AG04449 (cell line): ENCODE results near the gene PCBP1.

Experiments
- CTCF ChIA-PET: fragments of 350-600 bp; formaldehyde crosslinking; extraction: SDS; loops from one replicate; lab custom pipeline; 2021; ENCODE audit warnings: antibody characterized with exemption; lab: Yijun Ruan, JAX
- POLR2A ChIA-PET: fragments of 400-600, 350-600 bp; formaldehyde crosslinking; extraction: SDS; loops from one replicate; lab custom pipeline; 2020; ENCODE audit warnings: antibody characterized with exemption, inconsistent platforms; lab: Yijun Ruan, JAX
- DNase-seq: peaks from one replicate; pipeline ENCODE4 v3.0.0-alpha.2; 2010; ENCODE audit warnings: low read depth, low spot score
- H3K4me3 ChIP-seq: 2 replicates; pipeline ENCODE4 v1.5.1; 2011; ENCODE audit warnings: low read depth, mild to moderate bottlenecking, control low read depth, low read length
- TF ChIP-seq, protein P1 (sequence below): IDR thresholded peaks from one replicate; pipeline ENCODE4 v1.5.1; 2011; ENCODE audit warnings: mild to moderate bottlenecking, moderate library complexity, low read length, control low read depth, inconsistent platforms; ENCODE audit not compliant: insufficient read depth; ENCODE audit errors: missing control alignments

Gene PCBP1

DNA sequence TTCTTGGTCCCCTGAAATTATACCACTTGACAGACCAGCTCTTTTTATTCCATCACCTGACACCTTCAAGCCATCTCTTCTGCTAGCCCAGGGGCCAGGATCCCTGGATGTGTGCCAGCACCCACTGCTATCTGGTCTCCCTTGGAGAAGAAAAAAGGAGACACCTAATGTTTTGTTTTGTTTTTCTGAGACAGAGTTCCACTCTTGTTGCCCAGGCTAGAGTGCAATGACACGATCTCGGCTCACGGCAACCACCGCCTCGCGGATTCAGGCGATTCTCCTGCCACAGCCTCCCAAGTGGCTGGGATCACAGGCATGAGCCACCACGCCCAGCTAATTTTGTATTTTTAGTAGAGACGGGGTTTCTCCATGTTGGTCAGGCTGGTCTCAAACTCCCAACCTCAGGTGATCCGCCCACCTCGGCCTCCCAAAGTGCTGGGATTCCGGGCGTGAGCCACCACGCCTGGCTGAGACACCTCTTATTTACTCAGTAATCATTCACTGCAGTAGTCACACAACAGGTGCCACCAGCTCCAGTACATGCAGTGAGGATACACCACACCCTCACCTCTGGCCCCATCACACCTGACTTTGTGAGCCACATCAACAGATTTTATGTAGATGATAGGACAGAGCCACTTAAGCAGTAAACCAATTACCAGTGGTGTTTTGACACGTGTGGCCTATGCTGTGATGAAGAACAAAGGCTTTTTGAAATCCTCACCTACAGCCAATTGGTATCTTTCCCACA lies 42.8 kb upstream of the PCBP1 start:
- POLR2A ChIA-PET = no interaction called here
- DNase-seq = no peak
- TF ChIP-seq, protein P1, sequence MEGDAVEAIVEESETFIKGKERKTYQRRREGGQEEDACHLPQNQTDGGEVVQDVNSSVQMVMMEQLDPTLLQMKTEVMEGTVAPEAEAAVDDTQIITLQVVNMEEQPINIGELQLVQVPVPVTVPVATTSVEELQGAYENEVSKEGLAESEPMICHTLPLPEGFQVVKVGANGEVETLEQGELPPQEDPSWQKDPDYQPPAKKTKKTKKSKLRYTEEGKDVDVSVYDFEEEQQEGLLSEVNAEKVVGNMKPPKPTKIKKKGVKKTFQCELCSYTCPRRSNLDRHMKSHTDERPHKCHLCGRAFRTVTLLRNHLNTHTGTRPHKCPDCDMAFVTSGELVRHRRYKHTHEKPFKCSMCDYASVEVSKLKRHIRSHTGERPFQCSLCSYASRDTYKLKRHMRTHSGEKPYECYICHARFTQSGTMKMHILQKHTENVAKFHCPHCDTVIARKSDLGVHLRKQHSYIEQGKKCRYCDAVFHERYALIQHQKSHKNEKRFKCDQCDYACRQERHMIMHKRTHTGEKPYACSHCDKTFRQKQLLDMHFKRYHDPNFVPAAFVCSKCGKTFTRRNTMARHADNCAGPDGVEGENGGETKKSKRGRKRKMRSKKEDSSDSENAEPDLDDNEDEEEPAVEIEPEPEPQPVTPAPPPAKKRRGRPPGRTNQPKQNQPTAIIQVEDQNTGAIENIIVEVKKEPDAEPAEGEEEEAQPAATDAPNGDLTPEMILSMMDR = no peak
- CTCF ChIA-PET = interaction anchor here (1.0 to 1.9 kb wide), 3 partner anchors 10 to 131 kb away, joined by 3 to 7 read pairs (median 3); no protein-coding TSS in a partner anchor
- H3K4me3 ChIP-seq = no peak overlapping the region

DNA sequence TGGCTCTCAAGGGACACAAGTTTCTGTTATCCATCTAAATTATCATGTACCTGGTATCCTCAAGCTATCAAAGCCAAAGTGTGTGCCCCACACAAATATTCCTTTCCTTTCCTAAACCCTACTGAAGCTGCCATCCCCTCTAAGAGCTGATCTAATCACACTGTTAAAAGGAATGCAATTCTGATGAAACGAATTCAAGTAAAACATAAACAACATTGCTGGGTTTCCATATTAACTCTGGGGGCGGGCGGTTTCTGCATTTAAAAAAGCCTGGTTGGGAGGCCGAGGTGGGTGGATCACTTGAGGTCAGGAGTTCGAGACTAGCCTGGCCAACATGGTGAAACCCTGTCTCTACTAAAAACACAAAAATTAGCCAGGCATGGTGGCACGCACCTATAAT lies 41.9 kb upstream of the PCBP1 start:
- CTCF ChIA-PET = interaction anchor here (1.0 kb wide), 1 partner anchor 132 kb away, joined by 3 read pairs; no protein-coding TSS in a partner anchor
- H3K4me3 ChIP-seq = no peak overlapping the region
- POLR2A ChIA-PET = no interaction called here
- TF ChIP-seq, protein P1 = no peak
- DNase-seq = no peak

DNA sequence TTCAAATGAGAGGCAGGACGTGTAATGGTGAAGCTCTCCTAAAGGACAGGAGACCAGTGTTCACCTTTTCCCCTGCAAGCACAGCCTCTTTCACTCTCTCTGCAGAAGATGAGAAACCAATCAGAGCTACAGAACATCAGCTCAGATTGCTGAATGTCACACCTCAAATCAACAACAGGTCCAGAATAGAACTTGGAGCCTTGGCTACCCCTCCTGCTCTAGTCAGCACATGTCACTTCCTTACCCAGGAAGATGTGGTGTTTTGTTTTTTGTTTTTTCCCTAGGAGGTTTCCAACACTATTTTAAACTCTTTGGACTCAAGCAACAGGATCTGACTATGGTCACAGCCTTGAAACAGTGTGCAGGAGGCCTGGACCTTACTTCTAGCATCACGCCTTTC lies 41.3 kb upstream of the PCBP1 start:
- POLR2A ChIA-PET = no interaction called here
- CTCF ChIA-PET = interaction anchor here (1.0 kb wide), 1 partner anchor 132 kb away, joined by 3 read pairs; no protein-coding TSS in a partner anchor
- H3K4me3 ChIP-seq = no peak overlapping the region
- no peak for DNase-seq
- TF ChIP-seq, protein P1 = no peak

DNA sequence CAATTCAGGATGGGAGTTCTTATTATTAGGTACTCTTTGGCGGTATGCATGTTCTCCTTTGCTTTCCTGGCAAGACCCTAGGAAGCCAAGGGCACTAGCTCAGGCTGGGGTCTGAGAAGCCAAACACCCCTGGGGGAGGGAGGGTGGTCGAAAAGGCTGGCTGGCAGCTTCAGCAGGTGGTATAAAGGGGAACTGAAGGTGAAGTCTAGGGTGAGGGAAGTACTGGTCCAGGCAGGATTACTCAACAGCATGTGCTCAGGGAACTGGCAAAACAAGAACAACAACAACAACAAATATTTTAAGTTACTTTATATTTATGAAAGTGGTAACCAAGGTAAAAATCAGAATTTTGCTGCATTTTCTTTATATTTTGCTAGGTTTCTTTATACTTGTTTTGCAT lies 40.7 kb upstream of the PCBP1 start:
- ChIA-PET CTCF (no interaction called here), POLR2A (no interaction called here)
- H3K4me3 ChIP-seq = no peak overlapping the region
- no peak for DNase-seq
- TF ChIP-seq, protein P1 = no peak

DNA sequence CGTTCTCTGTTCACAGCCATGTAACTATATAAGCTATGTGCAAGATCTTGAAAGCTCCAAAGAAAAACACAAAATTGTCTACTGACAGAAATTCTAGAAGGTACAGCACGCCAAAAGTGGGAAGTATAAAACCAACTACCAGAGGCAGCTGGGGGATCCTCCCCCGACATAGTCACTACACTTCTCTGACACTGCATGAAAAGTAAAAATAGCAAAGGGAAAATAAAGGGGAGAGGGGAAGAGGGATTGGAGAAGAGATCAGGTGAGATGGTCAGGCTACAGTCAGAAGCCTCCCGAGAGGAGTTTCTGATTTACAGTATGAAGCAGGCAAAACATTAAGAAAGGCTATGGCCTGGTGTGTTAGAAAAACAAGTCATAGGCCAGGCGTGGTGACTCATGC lies 39.8 kb upstream of the PCBP1 start:
- CTCF ChIA-PET = no interaction called here
- POLR2A ChIA-PET = no interaction called here

DNA sequence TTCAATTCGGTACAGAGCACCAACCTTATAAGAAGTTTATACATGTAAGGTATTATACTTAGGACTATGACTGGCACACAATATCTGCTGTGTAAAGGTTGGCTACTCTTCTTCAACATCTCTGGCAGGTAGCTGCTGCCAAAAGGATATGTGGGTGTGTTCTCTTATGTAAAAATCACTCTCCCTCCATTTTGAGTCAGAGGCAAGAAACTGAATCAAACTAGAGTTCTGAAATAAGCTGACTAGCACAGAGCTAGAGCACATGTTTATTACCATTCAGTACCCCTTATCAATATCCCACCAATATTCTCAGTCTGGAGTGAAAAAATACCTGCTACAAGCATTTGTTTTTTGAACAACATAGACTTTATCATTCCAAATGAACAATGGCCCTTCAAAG lies 38.0 kb upstream of the PCBP1 start:
- CTCF ChIA-PET = interaction anchor here (1.8 kb wide), 1 partner anchor 21 kb away, joined by 5 read pairs; no protein-coding TSS in a partner anchor
- no peak overlapping the region for H3K4me3 ChIP-seq
- TF ChIP-seq, protein P1 = no peak
- POLR2A ChIA-PET = no interaction called here
- DNase-seq = no peak

More for the DNA sequence above, 39.8 kb upstream of the PCBP1 start:
- no peak overlapping the region for H3K4me3 ChIP-seq
- TF ChIP-seq, protein P1 = no peak
- no peak for DNase-seq
